TTC549 (cell line): ENCODE measurements around the gene SMARCB1.
"Not testable (repeated sequence)": the region's sequence is repeated elsewhere in the genome, so short reads cannot be mapped to it uniquely, and the experiment has no call there.

Source experiments
- FAIRE-seq: peaks from 2 replicates; lab custom pipeline; 2012; peaks lifted over from hg19 to GRCh38; lab: Jason Lieb, UNC

The SMARCB1 gene

GRCh38 chr22:23847310-23847920 is 60.6 kb downstream of the SMARCB1 start:
- FAIRE-seq, result no peak

DNA sequence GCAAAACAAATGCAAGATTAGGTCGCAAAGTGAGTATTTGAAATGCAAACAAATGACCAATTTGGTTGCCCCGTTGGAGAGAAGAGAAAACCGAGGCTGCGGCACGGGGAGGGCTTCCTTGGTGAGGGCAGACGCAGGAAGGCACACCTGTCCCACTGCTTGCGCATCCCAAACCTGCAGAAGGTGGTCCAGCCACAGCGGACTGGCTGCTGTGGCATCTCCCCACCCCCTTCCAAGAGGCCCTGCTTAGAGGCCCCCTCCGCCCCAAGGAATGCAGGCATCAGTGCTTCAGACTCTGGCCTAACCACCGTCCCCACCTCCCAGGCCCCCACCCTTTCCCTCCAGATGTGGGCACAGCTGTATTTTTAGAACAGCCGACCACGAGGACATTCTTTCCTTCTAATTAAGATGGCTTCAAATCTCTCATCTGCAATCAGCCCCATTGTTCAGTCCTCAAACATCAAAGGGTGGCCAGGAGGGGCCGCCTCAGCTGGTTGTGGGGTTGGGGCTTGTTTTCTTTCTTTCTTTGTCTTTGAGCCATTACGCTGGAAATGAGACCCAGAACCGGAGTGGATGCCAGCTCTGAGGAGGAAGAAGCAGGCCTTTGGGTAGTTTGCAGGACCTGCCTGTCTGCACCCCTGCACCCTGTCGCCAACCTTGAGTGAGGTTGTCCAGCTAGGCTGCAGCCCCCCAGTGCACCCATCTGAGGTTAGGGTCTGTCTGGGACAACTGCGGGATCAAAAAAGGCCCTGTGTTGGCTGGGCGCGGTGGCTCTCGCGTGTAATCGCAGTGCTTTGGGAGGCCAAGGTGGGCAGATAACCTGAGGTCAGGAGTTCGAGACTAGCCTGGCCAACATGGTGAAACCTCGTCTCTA is 61.5 kb downstream of the SMARCB1 start:
- no peak for FAIRE-seq

DNA sequence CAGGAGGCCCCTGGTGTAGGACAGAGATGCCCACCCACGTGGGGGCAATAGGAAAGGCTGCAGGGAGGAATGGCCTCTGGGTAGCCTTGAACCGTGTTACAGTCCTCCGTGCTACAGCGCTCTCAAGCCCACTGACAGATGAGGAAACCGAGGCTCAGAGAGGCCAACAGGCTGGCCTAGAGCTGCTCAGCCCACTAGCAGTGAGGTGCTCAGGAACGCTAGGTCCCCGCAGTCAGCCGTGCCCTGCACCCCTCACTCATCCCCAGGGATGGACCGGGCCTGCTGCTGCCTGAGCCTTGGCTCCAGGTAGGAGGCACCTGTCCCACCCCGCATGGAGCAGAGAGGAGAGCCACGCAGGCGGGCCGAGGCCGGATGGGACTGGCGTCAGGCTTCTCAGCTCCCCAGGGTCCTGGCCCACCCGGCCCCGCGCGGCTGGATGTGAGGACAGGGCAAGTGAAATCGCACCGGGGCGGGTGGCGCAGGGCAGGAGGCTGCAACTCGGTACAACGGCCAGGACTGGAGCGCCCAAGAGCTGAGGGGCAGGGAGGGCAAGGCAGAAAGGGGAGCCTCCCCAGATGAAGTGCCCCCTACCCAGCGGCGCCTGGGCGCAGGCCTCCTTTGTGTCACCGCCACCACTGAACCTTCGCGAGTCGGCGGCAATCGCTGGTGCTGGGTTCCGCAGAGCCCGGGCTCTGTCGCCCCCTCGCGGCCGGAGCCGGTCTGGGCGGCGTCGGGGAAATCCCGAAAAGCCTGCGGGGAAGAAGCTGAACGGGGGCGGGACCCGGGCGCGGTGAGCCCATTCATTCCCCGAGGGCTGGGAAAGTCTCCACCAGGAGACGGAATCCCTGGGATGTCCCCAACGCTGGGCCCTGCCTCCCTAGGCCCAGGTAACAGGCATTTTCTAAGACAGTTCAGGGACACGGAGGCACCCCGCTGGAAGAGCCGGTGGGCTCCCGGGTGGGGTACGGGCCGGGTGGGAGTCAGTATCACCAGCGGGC is 62.5 kb downstream of the SMARCB1 start:
- no peak for FAIRE-seq

DNA sequence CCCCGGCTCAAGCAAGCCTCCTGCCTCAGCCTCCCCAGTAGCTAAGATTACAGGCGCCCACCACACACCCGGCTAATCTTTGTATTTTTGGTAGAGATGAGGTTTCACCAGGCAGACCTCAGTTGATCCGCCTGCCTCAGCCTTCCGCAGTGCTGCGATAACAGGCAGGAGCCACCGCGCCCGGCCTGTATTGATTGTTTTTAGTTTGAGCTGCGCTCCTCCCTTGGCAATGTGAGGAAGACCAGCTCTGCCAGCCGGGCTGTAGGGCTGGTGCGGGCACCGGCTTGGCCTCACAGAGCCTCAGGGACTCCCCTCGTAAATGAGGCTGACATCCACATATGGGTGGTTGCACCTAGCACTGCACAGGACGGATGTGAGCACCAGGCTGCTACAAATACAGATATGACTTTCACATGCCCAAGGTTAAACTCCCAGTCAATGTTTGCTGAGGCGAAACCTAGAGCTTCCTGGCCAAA is 63.4 kb downstream of the SMARCB1 start:
- FAIRE-seq, result no peak

GRCh38 chr22:23856721-23857605 is 70.2 kb downstream of the SMARCB1 start:
- no peak for FAIRE-seq

- no peak for FAIRE-seq
Observed at GRCh38 chr22:23857606-23858483, 71.1 kb downstream of the SMARCB1 start, which contains the start of gene SLC2A11. SLC2A11 (plus strand) TSS chr22:23857875; CDS start chr22:23858000, 125 bp downstream.

DNA sequence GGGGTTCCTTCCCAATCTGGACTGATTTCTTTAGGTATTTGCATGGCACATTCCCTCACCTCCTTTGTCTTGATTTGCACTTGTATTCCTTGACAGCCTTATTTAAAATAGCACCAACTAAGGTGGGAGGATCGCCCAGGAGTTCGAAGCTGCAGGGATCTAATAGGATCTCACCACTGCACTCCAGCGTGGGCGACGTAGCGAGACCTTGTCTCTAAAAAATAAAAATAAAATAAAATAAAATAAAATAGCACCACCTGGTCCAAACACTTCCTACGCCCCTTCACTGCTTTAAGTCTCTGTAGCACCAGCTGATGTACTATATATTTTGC is 71.7 kb downstream of the SMARCB1 start:
- FAIRE-seq, result no peak

GRCh38 chr22:23859201-23859600 is 72.4 kb downstream of the SMARCB1 start:
- FAIRE-seq, result no peak

- not testable (repeated sequence) for FAIRE-seq
Observed at GRCh38 chr22:23860187-23860586, 73.4 kb downstream of the SMARCB1 start.

DNA sequence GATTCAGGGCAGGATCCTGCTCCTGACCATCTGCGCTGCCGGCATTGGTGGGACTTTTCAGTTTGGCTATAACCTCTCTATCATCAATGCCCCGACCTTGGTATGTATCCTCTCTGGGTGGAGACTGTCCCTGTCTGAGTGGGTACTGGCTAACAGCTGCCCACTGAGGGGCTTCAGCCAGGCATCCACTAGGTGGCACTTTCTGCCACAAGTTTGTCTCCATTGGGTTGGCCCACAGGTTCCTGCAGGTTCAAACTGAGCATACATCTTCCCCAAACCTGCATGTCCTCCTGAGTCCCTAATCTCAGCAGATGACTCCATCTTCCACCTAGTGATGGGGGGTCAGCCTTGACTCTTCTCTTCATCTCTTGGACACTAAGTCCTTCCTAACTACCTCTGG is 75.3 kb downstream of the SMARCB1 start:
- FAIRE-seq, result no peak

DNA sequence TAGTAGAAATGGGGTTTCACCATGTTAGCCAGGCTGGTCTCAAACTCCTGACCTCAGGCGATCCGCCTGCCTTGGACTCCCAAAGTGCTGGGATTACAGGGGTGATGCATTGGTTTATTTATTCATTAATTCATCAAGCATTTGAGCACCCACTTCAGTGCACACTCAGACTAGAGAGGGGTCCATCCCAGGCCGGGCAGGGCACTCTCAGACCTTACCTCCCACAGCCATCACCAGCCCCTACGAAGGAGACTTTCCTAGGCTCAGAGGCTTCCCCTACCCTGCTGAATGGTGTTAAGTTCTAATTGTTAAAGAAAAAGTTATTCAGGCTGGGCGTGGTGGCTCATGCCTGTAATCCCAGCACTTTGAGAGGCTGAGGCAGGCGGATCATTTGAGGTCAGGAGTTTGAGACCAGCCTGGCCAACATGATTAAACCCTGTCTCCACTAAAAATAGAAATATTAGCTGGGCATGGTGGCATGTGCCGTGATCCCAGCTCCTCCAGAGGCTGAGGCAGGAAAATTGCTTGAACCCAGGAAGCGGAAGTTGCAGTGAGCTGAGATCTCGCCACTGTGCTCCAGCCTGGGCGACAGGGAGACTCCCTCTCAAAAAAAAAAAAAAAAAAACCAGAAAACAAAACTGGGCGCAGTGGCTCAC is 77.9 kb downstream of the SMARCB1 start:
- not testable (repeated sequence) for FAIRE-seq

GRCh38 chr22:23868580-23868979 is 81.8 kb downstream of the SMARCB1 start:
- no peak for FAIRE-seq

- no peak for FAIRE-seq
Observed at GRCh38 chr22:23874871-23875270, 88.1 kb downstream of the SMARCB1 start.

DNA sequence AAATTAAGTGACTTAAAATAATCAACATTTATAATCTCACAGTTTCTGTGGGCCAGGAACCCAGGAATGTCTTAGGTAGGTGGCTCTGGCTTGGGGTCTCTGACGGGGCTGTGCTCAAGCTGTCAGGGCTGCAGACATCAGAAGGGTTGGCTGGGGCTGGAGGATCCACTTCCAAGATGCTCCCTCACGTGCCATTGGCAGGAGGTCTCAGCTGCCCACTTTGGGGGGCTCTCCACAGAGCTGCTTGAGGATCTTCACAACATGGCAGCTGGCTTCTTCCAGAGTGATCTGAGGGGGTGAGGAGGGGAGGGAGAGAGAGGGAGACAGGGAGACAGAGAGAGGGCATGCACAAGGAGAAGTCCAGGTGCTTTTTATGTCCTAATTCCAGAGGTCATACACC is 89.0 kb downstream of the SMARCB1 start:
- FAIRE-seq, result no peak

GRCh38 chr22:23877566-23877965 is 90.8 kb downstream of the SMARCB1 start:
- no peak for FAIRE-seq

GRCh38 chr22:23878219-23878618 is 91.5 kb downstream of the SMARCB1 start:
- FAIRE-seq, result no peak

DNA sequence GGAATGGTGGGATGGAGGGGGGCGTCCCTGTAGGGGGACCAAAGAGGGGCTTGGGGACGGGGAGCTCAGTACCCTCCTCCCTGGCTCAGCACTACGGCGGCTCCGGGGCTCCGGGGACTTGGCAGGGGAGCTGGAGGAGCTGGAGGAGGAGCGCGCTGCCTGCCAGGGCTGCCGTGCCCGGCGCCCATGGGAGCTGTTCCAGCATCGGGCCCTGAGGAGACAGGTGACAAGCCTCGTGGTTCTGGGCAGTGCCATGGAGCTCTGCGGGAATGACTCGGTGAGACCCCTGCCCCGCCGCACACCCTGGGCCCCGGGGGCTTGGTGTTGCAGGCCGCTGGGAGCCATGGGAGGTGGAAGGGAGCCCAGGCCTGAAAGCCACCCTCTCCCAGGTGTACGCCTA is 95.6 kb downstream of the SMARCB1 start:
- no peak for FAIRE-seq

- FAIRE-seq, result no peak
Observed at GRCh38 chr22:23883658-23884057, 96.9 kb downstream of the SMARCB1 start.

DNA sequence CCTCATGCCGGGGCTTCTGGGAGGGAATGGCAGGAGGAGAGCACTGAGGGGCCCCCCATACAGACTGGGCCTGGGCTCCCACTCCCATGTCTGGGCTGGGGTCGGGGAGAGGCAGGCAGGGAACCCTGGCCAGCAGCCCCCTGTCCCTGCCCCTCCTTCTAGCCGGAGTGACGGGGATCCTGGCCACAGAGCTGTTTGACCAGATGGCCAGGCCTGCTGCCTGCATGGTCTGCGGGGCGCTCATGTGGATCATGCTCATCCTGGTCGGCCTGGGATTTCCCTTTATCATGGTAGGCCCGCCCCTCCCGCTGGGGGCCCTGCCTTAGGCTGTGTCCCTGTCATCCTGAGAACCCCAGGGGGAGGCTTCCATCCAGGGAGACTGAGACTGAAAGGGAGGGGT is 97.4 kb downstream of the SMARCB1 start:
- FAIRE-seq, result no peak
